Kidney glomerular epithelial cell (primary cell): ENCODE data around the gene FECH.
A peak's percentile ranks its signal among the peaks of the same experiment; 100 is the strongest.

Source experiments
- DNase-seq: peaks from one replicate; lab custom pipeline; 2025; lab: John Stamatoyannopoulos, UW

FECH gene

GRCh38 chr18:57581301-57581934 lies 5.1 kb downstream of the FECH start:
- no peak for DNase-seq

DNA sequence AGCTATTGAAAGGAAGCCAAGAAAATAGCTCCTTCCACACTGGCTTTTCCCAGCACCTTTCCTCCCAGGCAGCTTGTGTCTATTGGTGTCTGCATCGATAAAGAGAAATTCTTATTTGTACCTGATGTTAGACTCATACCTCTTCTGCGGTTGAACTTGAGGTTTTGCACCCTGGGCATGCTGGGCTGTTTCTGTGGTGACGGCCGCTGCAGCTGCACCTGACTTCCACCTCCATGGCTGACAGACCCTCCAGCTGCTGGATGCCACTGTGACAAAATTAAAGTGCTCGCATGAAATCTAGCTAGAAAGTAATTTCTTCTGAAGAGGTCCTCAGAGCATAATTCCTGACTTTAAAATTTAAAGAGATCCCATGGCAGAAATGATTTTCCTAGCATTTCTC lies 6.6 kb downstream of the FECH start:
- DNase-seq, result no peak

GRCh38 chr18:57576316-57576715 lies 10.2 kb downstream of the FECH start:
- DNase-seq, result no peak

GRCh38 chr18:57575542-57575941 lies 11.0 kb downstream of the FECH start:
- DNase-seq, result no peak

- no peak for DNase-seq
Measured at GRCh38 chr18:57574866-57575265, 11.6 kb downstream of the FECH start.

DNA sequence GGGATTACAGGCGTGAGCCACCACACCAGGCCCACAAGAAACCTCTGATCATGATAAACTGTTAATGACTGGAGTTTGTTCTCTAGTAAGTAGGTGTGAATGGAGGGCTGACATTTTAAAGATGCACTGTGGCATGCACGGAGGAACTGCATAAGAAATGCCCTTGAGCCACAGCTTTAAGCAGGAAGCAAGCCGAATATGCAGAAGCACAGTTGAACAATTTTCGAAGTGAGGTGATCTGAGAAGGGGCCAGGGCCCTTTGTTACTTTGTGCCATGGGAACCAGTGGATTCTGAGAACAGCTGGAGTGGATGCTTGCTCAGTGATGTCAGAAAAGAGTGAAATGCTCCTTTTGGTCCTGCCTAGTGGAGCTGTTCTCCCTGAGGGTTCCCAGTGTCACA lies 16.3 kb downstream of the FECH start:
- no peak for DNase-seq

DNA sequence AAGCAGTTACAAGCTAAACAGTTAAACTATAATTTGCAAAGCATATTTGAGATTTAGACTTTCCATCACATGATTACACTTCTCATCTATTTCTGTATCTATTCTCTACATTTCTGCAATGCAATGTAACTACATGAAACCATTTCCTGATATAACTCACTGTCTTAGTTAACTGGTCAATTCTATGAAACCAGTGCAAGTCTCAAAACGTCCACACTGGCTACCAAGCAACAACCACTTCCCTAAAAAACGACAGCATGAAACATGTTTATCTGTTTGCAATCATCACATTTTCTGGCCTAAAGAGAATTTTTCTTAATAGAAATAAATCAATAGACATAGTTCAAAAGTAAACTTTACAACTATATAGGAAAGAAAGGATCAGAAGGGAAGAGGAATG lies 17.4 kb downstream of the FECH start:
- DNase-seq, result no peak

DNA sequence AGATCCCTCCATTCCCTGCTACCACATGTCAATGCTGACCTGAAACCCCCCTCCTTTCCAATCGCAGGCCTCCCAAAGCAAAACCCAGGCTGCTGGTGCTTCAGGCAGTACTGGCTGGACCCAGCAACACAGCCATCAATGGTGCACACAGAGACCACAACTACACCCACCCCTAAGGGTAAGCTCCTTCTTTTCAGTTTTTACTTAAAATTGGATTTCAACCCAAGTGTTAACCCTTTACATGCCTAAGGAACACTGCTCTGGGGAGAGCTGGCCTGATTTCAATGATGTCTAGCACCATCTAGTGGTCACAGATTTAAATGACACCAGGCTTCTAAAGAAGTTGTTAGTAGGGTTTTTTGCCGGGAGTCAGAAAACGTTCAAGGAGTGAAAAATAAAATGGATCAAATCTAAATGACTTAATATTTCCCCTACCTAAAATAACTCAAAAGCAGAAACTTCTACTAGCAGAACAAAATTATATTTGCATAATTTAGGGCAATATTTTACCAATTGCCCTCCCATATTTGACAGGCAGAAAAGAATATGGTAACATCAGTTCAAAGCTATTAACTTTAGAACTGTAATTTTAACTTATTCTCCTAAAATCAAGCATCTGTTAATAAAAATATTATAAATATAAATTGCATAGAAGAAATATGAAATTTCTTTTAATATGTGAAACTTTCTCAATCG lies 24.6 kb downstream of the FECH start:
- peak; percentile 55 for DNase-seq

DNA sequence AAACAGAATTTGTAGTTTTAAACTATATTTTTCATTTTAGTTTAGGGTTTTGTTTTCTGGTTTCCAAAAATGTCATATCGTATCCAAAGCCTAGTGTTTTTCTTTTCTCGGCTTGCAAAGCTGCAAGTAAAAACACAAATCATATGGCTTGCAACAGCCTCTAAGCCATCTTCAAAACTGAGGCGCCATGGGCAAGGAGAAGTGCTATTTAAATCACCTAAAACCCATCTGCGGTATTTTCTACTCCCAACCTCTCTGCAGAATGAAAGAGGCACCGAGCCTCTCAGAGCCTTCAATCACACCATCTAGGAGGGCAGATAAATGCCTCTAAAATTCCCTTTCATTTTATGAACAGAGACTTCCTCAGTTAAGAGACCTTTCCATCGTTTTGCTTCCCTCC lies 25.2 kb downstream of the FECH start:
- DNase-seq, result no peak

- no peak for DNase-seq
Measured at GRCh38 chr18:57559314-57559713, 27.2 kb downstream of the FECH start.

DNA sequence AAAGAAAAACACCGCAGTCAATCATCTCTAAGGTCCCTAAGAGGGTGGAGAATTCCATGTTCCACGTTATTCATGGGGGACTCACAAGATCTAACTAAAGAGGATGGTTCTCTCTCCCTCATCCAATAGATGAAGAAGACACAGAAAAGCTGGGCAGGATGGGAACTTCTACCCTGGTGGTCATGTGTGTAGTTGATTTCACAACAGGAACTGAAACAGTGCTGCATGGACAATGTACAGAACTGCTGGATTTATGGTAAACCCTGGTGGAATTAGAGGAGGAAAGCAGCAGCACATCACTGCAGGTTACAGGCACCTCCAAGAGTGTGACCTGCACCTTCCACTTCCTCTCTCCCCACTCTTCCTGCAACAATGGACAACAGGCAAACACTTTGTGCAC lies 31.4 kb downstream of the FECH start:
- DNase-seq, result no peak

GRCh38 chr18:57550510-57550909 lies 36.0 kb downstream of the FECH start:
- no peak for DNase-seq

GRCh38 chr18:57547260-57547659 lies 39.2 kb downstream of the FECH start:
- no peak for DNase-seq

DNA sequence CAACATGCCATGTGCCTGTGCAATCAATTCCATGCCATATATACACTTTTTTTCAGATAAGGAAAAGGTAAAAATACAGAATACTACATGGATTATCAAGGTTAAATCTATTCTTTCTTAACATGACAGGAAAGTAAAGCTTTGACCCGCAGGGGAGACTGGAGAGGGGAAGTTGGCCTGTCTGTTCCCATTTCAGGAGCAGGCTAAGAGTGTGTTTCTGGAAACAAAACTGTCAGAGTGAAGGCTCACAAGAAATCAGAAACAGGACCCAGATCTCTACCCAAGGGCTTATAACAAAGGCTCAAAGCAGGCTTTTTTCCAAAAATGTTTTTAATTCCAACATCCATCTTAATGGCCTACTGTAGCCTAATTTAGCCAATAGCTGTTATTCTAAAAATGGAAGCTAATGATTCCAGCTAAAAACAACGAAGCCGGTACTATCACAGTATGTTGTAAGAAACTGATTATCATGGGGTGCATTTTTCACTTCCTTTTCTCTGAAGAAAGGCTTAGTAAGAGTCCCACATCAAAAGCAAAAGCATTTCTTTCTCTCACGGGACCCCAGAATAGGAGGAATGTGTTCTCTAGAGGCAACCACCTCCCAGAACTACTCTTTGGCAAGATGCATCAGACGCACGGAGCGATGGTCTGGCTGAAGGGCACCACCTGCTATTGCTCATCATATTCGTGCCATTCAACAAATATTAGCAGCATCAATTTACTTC lies 41.4 kb downstream of the FECH start:
- DNase-seq, result no peak

DNA sequence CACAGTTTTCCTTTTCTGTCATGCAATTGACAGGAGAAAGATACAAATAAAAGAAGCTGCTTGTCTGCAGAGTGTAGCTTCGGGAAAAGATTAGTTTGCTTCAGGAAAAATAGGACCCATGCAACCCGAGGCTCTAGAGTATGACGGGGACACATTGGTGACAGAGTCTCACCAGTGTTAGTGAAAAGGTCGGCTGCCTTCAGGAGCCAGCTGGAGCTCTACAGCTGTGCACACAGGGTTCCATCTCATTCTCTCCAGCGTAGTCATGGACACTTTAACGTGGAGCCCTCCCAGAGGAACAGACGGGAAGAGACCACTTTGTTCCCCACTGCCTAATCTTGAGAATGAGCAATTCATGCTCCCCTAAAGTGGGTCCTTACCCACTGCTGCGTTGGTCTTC lies 42.9 kb downstream of the FECH start:
- DNase-seq, result no peak

DNA sequence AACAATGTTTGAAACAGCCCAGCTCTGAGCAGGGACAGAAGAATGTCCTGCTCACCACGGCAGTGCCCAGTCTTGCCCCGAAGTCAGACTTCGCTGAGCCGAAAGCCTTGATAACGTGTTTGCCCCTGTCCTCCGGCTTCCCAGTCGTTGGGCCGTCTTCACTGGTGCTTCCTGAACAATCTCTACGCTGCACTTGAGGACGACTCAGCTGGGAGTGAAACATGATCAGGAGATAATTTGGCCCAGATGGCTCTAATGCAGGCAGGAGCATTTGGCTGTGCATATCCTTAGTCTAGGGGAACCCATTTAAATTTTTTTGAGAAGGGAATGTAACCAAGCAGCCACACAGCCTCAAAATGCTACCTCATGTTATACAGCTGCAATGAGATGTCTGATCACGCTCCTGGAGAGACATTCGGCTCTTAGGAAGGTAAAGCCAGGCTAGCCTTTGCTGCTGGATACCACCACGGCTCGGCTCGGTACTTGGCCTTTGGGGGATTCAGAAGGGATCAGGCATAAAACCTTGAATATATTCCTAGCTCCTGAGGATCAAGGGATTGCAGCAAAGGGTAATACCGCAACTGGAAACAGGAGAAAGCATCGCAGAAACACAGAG lies 43.6 kb downstream of the FECH start:
- no peak for DNase-seq

GRCh38 chr18:57542126-57542525 lies 44.4 kb downstream of the FECH start:
- DNase-seq, result peak; percentile 9

- DNase-seq, result no peak
Measured at GRCh38 chr18:57539702-57540101, 46.8 kb downstream of the FECH start.

DNA sequence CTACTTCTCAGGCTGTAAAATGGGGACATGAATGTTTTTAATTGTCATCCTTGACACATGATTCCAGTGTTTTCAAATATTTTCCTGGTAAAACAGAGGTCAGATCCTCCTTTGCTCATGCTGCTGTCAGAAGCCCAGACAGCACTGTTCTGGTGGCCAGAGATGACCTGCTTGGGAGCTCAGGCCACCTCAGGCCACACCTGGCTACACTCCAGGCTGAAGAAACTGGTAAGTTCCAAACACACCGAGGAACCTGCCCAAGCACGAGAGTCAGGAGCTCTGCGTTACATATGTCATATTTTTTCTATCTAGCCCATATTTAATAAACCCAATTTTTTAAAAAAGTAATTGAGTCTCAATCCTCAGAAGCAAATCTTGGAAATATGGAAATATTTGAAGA lies 47.9 kb downstream of the FECH start:
- DNase-seq, result no peak

GRCh38 chr18:57534511-57534909 lies 52.0 kb downstream of the FECH start:
- no peak for DNase-seq

DNA sequence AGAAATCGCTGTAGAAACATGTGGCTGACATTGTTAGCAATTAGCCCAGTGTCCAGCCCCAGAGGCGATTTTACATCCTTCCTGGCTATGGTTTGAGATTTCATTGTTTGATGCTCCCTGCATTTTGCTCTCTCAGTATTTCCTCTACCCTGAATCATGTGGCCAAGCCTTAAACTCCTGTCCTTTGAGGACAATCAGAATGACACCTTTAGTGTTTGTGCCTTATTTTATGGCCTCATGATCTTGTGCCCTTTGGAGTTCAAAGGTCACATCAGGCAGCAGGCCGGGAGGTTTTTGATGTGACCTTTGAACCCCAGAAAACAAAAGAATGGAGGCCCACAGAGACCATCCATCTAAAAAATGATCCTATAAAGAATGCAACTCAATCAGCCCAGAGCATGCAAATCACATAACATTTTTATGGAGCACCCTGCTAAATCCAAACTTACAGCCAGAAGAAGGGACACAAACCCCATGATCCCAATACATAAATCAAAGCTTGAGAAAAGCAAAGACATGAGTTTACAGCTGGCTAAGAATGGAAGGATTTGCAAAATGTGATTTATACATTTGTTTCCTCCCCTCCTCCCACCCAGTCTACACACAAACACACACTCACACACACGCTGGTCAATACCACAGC lies 52.5 kb downstream of the FECH start:
- no peak for DNase-seq
